Measurements from ENCODE around the gene IFNGR1.
A peak's percentile ranks its signal among the peaks of the same experiment; 100 is the strongest.

The IFNGR1 gene

GRCh38 chr6:137175868-137176245 is 43.3 kb downstream of the IFNGR1 start:
- DNase-seq (ENCODE audit: low read depth): no peak

- DNase-seq (ENCODE audit: low read depth): no peak
Measured at GRCh38 chr6:137175157-137175867, 43.9 kb downstream of the IFNGR1 start.

GRCh38 chr6:137173501-137173900 is 45.7 kb downstream of the IFNGR1 start, which contains the start of gene IL22RA2:
TSS of gene IL22RA2 (minus strand) at chr6:137173644. CDS start at chr6:137161749, 11,895 bp downstream.
- DNase-seq (ENCODE audit: low read depth): no peak

GRCh38 chr6:137172734-137173431 is 46.3 kb downstream of the IFNGR1 start:
- DNase-seq (ENCODE audit: low read depth): no peak

GRCh38 chr6:137171824-137172733 is 47.1 kb downstream of the IFNGR1 start:
- DNase-seq (ENCODE audit: low read depth): no peak

GRCh38 chr6:137171053-137171374 is 48.2 kb downstream of the IFNGR1 start:
- DNase-seq (ENCODE audit: low read depth): no peak

GRCh38 chr6:137170266-137171052 is 48.7 kb downstream of the IFNGR1 start:
- DNase-seq (ENCODE audit: low read depth): no peak

- DNase-seq (ENCODE audit: low read depth): no peak
Measured at GRCh38 chr6:137167702-137168377, 51.3 kb downstream of the IFNGR1 start.

GRCh38 chr6:137166247-137167098 is 52.7 kb downstream of the IFNGR1 start:
- DNase-seq (ENCODE audit: low read depth): no peak

- DNase-seq (ENCODE audit: low read depth): no peak
Measured at GRCh38 chr6:137165375-137166246, 53.6 kb downstream of the IFNGR1 start.

- DNase-seq (ENCODE audit: low read depth): no peak
Measured at GRCh38 chr6:137163732-137164318, 55.4 kb downstream of the IFNGR1 start.

- no peak for DNase-seq (ENCODE audit: low read depth)
Measured at GRCh38 chr6:137162692-137163306, 56.4 kb downstream of the IFNGR1 start.

- no peak for DNase-seq (ENCODE audit: low read depth)
Measured at GRCh38 chr6:137161949-137162348, 57.2 kb downstream of the IFNGR1 start.

- DNase-seq (ENCODE audit: low read depth): no peak
Measured at GRCh38 chr6:137160763-137161162, 58.4 kb downstream of the IFNGR1 start.

- DNase-seq (ENCODE audit: low read depth): no peak
Measured at GRCh38 chr6:137159912-137160311, 59.3 kb downstream of the IFNGR1 start.

- DNase-seq (ENCODE audit: low read depth): no peak
Measured at GRCh38 chr6:137157601-137158000, 61.6 kb downstream of the IFNGR1 start.

- no peak for DNase-seq (ENCODE audit: low read depth)
Measured at GRCh38 chr6:137156650-137157049, 62.5 kb downstream of the IFNGR1 start.

- DNase-seq (ENCODE audit: low read depth): peak; percentile 11
Measured at GRCh38 chr6:137155830-137156229, 63.4 kb downstream of the IFNGR1 start.
